HG03159 (cell line): ENCODE measurements around the gene MAGI1.

Experiments used
- ATAC-seq: cut with Tn5 transposase; IDR thresholded peaks from one replicate; pipeline ENCODE4 v1.9.1; 2021; ENCODE audit warnings: mild to moderate bottlenecking, moderate library complexity; ENCODE audit not compliant: unreplicated experiment

MAGI1 gene

DNA sequence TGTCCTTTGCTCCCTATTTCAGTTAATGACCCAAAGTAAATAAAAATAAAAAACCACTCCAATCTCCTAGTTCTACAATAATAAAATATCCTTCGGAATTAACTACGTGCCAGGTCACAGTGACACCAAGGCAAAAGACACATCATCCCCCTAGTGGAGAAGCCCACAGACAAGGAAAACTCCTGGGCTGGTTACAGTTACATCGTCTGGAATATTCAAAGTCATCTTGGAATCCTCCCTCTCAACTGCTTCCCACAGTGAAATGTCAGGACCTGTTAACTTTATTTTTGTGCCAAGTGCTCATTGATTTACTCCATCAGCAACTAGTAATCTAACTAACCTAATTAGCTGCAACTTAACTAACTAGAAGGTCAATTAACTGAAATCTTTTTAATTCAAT lies 349.3 kb downstream of the MAGI1 start:
- no peak for ATAC-seq

DNA sequence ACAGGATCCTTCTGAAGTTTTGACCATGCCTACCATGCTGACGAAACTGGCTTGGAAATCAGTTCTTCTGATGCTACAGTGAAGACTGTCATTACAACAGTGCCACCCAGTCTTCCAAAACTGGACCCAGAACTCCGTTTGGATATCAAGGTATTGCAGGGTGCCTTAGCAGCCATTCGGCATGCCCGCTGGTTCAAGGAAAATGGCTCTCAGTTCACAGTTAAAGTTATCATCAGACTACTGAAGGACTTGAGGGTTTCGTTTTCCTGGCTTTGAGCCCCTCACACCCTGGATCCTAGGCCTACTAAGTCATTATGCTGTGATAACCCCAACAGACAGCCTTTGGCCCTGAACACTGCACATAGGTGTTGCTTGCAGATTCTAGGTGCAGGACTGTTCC lies 351.0 kb downstream of the MAGI1 start:
- ATAC-seq, result no peak

DNA sequence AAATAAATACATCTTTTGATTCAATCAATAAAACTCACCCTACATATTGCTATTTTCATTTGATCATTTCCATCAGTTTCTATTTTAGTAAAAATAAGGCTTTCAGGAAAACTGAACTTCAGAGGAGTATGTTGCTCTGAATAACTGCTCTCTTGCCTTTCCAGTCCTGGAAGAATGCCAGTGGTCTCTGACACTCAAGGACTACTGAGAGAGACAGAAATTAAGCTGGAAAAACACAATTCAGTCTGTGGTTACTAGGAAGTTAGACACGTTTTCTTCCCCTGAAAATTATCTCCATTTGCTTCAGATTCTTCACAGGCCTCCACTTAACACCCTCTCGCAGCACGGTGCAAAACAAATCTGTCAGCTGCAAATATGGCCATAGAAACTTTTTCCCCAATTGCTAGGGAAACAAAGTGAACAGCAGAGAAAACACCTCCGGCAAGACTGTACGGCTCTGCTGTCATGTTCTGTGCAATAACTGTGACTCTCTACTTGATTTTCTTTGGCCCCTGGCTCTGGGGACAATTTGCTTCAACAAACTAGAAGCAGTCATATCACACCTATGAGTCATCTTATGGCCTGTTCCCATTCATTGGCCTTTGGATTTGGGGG lies 353.0 kb downstream of the MAGI1 start:
- ATAC-seq, result no peak

DNA sequence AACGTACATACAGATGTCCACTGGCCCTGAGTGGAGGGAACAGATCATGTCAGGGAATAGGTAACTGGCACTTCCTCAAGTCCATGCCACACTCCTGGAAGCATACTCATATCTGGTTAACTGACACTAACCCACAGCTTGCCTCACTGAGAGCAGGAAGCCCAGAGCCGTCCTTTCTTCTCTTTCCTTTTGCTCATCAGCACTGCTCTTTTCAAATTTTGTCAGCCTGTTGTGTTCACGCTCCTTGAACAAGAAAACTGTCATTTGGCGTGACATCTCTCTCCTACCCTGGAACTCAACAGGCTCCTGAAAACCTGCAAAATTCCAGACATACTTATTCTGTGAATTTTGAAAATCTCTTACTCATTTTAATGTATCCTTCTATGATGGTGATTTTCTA lies 360.2 kb downstream of the MAGI1 start:
- ATAC-seq, result no peak

DNA sequence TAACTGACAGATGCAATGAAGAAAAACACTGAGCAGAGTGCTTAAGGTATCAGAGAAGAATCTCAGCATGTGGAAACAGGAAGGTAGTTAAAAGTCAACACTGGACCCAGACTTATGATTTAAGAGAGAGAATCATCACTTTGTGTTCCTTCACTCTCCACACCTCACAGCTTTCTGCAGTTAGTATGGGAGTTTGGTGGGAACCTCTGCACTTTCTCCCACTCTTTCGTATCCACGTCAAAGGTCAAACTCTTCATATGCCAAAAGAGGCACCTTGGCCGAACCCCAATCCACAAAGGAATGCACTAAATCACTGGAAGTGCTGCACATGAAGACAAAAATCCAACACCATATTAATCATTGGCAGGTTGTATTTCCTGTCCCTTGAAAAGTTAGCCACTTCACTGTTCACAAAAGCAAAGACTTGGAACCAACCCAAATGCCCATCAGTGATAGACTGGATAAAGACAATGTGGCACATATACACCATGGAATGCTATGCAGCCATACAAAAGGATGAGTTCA lies 361.2 kb downstream of the MAGI1 start:
- no peak for ATAC-seq

DNA sequence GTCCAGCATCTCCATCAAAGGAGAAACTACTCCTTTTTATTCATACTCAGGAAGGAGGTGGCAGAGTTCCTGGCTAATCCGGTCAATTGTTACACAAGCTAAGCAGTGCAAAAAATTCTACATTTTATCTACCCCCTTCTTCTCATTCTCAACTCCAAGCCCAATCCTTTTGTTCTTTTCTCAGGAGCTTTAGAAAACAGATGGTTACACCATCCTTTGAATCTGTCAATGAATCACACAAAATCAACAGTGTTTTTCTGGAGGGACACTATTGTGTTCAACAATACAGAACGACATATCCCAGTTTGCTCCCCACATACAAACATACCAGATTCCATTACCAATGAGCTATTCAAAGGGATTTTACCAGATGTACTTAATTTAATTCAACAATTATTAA lies 362.1 kb downstream of the MAGI1 start:
- no peak for ATAC-seq

DNA sequence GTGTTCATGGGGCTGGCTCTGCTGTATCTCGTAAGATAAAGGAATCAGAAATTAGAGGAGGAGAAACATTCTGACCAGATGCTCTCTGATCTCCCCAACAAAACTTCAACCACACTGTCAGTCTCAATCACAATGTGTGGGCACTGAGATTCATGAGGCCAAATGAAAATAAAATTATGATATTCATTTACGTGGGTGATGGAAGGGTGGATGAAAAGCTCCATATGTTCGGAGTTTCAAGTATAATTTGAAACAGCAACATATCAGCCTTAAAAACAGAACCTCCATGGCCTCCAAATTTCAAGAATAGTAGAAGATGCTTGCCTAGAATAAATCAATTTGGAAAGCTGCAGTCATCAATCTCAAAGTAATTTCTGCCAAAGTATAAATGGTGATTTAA lies 363.7 kb downstream of the MAGI1 start:
- ATAC-seq, result no peak

DNA sequence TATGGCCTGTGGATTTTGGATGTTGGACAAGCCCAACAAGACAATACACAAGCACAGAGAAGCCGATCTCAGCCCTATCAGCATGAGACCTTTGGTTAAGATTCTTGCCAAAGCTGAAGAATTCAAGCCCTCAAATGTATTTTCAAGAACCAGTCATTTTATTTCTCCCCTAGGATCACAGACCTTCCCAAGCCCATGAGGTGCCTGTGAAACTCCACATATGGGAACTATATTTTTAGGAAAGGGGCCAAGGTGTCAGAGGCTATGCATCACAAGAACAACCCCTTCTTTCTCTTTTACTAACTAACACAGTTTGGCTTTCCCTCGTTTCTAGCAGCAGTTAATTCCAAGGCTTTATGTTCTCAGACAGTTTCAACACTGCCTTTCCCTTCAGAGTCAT lies 364.5 kb downstream of the MAGI1 start:
- no peak for ATAC-seq

DNA sequence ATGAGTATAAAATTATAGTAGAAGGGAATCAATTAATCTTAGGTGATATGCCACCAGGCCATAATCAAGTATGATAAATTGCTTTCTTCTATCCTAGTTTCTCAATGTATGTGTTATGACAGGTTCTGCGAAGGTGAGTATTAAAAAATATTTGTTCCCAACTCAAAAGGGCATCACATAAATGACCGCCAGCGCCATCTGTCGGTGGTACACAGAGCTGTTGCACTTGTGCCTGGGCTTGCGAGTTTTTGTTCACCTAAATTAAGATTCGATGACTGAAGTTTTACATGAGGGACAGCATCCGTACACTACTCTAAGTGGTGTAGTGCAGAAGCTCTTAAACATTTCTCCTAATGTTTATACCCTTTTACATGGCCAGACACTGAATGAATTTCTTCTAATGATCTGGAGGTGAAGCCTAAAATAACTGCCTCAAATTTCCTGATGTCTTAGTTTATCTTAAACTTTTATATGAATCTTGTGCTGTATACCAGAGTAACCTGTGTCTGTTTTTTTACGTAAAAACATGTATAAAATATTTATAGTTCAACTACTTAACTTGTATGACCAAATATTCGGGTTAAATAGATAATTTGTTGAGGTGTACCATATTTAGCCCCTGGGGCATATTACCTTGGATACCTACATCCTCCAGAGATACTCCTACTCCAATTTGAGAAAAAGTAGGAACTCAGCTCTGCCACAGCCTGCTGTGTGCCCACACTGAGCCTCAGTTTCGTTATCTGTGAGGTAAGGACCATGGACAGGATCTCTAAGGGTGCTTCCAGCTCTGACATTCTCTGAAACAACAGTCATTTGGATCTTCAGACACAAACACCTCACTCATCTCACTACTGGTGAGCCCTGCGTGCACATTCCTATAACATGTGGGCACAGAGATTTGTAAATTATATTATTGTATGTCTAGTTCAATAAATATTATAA lies 365.6 kb downstream of the MAGI1 start:
- no peak for ATAC-seq

DNA sequence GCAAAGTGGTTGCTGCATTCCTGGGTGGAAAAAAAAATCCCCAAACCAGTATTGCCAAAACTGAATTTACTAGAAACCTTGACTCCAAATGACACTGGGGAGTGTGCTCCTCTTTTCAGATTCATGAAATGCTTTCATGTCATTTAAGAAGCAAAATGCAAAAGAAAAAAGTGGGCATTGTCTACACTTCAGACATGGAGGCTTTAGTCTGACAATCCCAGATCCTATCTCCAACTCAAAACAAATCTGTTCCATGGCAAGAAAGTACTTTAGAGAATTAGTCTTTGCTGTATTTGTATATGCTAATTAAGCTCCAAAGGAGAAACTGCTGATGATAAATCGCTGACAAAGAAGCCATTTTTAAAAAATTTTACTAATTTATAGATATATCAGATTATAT lies 366.7 kb downstream of the MAGI1 start:
- ATAC-seq, result no peak

DNA sequence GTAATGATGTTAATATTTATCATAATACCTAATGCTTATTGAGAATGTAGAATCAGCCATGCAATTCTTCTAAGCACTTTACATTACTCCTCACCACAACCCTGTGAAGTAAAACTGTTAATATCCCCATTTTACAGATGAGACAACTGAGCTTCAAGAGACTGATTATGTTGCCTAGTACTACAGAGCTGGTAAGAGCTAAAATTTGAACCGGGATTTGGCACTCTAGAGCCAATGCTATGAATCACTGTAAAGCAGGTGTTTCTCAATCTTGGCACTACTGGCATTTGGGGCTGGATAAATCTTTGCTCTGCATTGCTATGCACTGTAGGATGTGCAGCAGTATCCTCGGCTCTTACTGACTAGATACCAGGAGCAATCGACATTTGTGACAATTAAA lies 367.7 kb downstream of the MAGI1 start:
- ATAC-seq, result no peak

DNA sequence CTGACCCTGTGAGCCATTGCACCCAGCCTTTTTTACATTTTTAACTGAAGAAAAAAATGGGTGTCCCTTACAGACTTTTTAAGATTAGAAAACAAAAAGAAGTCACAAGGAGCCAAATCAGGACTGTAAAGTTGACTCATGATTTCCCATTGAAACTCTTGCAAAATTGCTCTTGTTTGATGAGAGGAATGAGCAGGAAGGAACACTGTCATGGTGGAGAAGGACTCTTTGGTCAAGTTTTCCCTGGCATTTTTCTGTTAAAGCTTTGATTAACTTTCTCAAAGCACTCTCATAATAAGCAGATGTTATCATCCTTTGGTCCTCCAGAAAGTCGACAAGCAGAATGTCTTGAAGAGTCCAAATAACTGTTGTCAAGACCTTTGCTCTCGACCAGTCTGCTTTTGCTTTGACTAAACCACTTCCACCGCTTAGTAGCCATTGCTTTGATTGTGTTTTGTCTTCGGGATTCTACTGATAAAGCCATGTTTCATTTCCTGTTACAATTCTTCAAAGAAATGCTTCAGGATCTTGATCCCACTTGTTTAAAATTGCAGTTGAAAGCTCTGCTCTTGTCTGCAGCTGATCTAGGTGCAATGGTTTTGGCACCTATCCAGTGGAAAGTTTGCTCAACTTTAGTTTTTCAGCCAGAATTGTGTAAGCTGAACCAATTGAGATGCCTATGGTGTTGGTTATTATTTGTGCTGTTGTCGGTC lies 369.4 kb downstream of the MAGI1 start:
- no peak for ATAC-seq

DNA sequence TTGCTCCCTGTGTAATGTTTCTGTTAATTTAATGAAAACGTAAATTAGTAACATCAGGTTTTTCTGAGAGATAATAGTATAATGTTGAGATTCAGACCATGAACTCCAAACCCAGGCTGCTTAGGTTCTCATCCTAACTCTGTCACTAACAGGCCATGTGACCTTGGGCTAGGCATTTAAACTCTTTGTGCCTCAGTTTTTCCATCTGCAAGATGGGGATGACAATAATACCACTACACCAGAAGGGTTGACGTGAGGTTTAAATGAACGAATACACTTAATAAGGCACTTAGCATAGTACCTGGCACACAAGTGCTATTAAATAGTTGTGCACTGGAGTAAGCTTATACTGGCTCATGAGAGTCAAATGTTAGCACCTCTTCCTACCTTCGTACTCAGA lies 370.8 kb downstream of the MAGI1 start:
- ATAC-seq, result no peak

DNA sequence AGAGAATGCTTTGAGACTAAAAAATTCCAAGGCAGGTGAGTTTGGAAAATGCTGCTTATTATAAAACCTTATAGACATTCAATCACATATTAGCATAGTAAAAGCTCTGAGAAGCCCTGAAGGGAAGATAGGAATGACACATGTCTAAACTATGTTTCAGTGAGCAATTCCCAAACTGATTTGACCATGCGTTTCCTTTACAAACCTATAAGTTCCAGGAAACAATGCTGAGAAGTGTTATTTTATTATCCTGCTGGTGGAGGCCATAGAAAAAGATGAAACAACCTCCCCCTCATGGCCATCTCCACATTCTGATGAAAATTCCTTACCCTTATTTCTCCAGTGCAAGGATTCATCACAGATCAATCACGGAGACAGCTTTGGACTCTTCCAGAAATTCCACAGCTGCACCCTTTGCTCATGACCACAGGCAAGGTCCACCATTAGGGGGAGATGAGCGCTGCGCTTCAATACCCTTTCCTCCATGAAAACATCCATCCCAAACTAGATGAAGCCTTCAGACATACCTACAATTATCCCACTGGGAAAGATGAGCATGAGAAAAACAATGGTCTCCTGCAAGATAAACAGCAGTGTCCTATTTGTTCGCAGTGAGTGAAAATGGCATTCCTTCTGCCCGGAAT lies 372.1 kb downstream of the MAGI1 start:
- ATAC-seq, result no peak

DNA sequence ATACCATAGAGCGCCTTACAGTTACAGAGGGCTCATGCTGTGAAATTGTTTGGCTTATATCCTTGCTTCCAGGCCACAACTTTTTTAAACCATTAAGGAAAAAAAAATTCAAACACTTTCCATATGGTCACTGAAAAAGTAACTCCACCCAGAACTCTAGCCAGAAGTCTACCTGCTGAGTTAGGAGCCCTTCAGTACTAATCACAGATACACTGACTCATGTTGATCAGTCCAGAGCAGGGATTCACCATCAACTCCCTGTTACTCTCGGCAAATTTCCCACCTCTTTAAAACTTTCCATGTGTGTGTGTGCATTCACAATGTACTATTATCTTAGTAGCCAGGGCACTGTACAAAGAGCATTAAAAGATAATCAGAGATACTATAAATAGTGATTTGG lies 372.8 kb downstream of the MAGI1 start:
- ATAC-seq, result no peak

DNA sequence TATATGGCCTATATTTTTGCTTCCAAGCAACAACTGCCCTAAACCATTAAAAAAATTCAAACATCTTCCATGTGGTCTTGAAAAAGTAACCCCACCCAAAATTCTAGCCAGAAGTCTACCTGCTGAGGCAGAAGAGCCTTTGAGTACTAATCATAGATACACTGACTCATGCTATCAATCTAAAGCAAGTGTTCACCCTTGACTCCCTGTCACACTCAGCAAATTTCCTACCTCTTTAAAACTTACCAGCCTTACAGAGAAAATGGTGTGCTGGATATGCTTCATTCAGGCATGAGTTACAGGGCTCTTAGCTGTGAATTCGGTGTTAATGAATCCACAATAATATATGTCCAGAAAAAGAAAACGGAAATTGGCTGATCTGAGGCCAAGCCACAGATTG lies 373.8 kb downstream of the MAGI1 start:
- no peak for ATAC-seq

DNA sequence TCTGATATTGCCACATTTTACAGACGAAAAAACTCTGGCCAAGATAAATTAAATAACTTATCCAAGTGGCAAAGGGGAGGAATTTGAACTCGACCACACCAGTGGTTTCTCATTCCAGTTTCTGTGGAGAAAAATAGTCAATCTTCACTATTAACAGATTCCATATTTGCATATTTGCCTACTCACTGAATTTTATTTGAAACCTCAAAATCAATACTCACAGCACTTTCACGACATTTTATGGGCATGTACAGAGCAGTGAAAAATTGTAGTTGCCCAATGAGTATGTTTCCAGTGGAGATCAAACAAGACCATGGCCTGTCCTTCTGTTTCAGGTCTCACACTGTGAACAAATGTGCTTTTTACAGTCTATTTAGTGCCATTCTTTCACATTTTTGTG lies 374.3 kb downstream of the MAGI1 start:
- ATAC-seq, result no peak

DNA sequence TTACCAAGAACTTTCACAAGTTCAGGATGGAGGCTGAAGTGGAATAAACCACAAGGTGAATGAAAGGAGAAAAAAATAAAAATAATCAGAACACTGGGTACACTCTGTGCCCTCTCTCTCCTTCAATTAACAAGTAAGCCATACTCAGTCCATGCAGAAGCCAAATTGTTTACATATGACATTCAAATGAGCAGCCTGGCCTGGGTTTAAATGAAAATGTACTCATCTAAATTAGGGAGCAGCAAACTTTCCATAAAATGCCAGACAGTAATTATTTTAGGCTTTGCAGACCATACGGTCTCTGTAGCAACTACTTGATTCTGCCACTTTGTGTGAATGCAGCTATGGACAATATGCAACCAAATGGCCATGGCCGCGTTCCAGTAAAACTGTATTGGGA lies 376.6 kb downstream of the MAGI1 start:
- no peak for ATAC-seq

DNA sequence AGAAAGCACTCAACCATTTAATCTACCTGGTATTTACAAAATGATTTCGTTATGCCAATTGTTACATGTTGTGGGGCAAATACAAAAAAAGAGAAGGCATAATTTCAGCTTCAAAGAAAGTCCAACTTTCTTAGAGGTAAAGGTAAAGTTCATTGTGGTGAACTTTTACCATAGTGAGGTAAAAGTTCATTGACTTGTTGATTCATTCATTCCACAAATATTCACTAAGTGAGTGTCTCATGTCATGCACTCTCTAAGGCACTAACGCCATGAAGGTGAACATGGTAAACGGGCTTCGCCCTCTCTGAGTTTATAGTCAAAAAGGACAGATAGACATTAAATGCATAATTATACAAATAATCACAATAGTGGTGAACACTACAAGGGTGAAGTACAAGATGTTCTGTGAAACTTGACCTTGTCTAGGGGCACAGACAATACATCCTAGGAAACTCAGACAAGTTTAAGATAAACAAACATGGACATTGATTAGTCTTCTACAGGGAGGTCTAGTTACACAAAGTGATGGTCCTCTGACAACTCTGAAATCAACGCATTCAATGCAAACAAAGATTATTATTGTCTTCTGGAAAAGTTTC lies 378.6 kb downstream of the MAGI1 start:
- ATAC-seq, result no peak

DNA sequence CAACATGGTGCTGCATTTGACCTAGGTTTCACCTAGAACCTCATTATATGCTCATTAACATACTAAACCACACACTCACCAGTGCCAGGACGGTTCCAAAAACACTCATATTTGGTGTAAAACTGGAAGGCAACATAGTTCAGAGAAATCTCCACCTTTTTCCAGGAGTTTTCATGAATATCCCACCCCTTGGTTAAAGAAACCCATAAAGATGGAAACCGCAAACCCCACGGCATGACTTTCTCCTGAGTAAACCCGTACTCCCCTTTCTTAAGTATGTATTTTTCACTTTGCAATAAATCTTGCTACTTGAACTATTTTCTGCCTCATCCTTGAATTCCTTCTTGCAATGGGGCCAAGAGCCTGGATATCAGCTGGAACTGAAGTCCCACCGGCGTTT lies 379.3 kb downstream of the MAGI1 start:
- no peak for ATAC-seq

DNA sequence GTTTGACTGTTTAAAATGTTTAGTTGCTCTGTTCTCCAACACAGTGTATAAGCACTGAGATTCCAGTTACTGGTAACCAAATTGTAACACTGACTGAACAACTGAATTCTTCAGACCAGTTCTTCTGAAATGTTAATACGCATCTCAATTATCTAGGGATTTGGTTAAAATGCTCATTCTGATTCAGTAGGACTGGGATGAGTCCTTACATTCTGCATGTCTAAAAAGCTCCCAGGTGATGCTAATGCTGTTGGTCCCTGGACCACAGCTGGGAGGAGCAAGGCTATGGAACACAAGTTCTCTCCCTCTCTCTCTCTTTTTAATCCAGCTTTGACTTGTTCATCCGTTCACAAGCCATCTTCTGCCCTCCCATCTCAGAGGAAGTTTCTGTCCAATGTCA lies 380.3 kb downstream of the MAGI1 start:
- ATAC-seq, result no peak
